Measurements from ENCODE around the gene COL6A1. TPM values are rescaled to one million over a fixed set of nuclear protein-coding genes. Genes with fewer than 3 reads are reported as not detected.

COL6A1 gene
- total and polyA plus RNA-seq, 2 of the 4 experiments (the other 2 are of a cell fraction), result 173 to 1,578 TPM

GRCh38 chr21:45988366-45989347, 7.1 kb downstream of the COL6A1 start:
- peaks cover 22% of the 10 kb centered on the region for H3K4me1 ChIP-seq (ENCODE audit: control insufficient read depth, insufficient read depth, low read length)
- H3K4ac ChIP-seq (ENCODE audit: low read depth, low read length), result no peak overlapping the region
- DNase-seq, result no peak
- no peak overlapping the region for H3K14ac ChIP-seq (replicated peaks; ENCODE audit: low read depth, low read length)
- no peak overlapping the region for H3K23ac ChIP-seq (ENCODE audit: low read depth, low read length)
- ChIA-PET POLR2A (ENCODE audit: unreplicated experiment) (no interaction called here), CTCF (no interaction called here)
- H3K27me3 ChIP-seq (ENCODE audit: control insufficient read depth, insufficient read depth, low read length), result no peaks in the 10 kb centered on the region
- no peak overlapping the region for H3K9ac ChIP-seq (ENCODE audit: low read depth, low read length)
- H2BK20ac ChIP-seq (ENCODE audit: low read depth, low read length), result no peak overlapping the region
- BruUV-seq (replicated peaks), result no TSS peak
- dilution Hi-C loops (cut with HindIII; ENCODE audit: low sequenced_read_pairs, unreplicated experiment) (no loop called here), intact Hi-C loops (cut with micrococcal nuclease) (no loop called here), in situ Hi-C loops (cut with MboI; ENCODE audit: low sequenced_read_pairs) (no loop called here)
- H2BK15ac ChIP-seq (ENCODE audit: low read depth, low read length), result no peak overlapping the region
- peaks cover 88% of the 10 kb centered on the region for H4K20me1 ChIP-seq (ENCODE audit: insufficient read depth, low read length)
- H3K9me1 ChIP-seq (ENCODE audit: insufficient read depth, low read length), result peaks cover 18% of the 10 kb centered on the region; the same call in 1 of the 2 replicates
- H2BK5ac ChIP-seq (ENCODE audit: low read depth, low read length, poor library complexity, severe bottlenecking), result peak overlapping the region; percentile 29
- no peaks in the 10 kb centered on the region for H3K9me3 ChIP-seq (ENCODE audit: control insufficient read depth, insufficient read depth, low read length)
- no peak overlapping the region for H3K18ac ChIP-seq (ENCODE audit: low read depth, low read length)
- H3K27ac ChIP-seq (ENCODE audit: insufficient read depth, low read length), result peak overlapping the region; percentile 5; the same call in 1 of the 2 replicates
- H4K91ac ChIP-seq (ENCODE audit: insufficient read depth, low read depth, low read length), result no peak overlapping the region
- H3K79me1 ChIP-seq (ENCODE audit: low read depth in 1 of 2, low read length in 2 of 2), result peaks cover 14 to 82% of the 10 kb centered on the region in 2 experiments; a peak in 3 of 4 replicates
- no peak overlapping the region for H2AK9ac ChIP-seq (replicated peaks; ENCODE audit: low read depth, low read length, poor library complexity)
- H4K5ac ChIP-seq (ENCODE audit: low read depth, low read length), result no peak overlapping the region
- ATAC-seq (ENCODE audit: low read depth), result no peak
- TF ChIP-seq MXI1 (IDR thresholded peaks at IDR 0.05; ENCODE audit: borderline replicate concordance, low read depth, low read length), result no peak
- no peak for TF ChIP-seq RCOR1 (IDR thresholded peaks at IDR 0.05; ENCODE audit: insufficient replicate concordance, low read length)
- no peak for TF ChIP-seq MAFK (IDR thresholded peaks at IDR 0.05; ENCODE audit: low read depth, low read length)
- TF ChIP-seq MAZ (IDR thresholded peaks at IDR 0.05; ENCODE audit: borderline replicate concordance, low read depth, low read length), result no peak
- no peak overlapping the region for H3K4me2 ChIP-seq (ENCODE audit: low read depth, low read length)
- 92% methylated on average over 12 of the region's 36 CpGs; no CpG with 5 or more reads in 1 of the 2 experiments for WGBS, 2 experiments (ENCODE audit: extremely low coverage in 2 of 2, insufficient read length in 1 of 2)
- no peak overlapping the region for H3K56ac ChIP-seq (ENCODE audit: extremely low read depth, insufficient read depth, low read length)
- 0 out of 2 replicates have a peak overlapping the region, but pooled peaks have one; percentile 33 for H2AK5ac ChIP-seq (ENCODE audit: low read depth, low read length)
- no peak overlapping the region for H2AFZ ChIP-seq (replicated peaks; ENCODE audit: low read length, poor library complexity)
- H2BK120ac ChIP-seq (ENCODE audit: low read depth, low read length), result no peak overlapping the region
- no peak overlapping the region for H3K4me3 ChIP-seq (ENCODE audit: insufficient read depth, low read depth, low read length)
- no peak overlapping the region; a peak in 1 of 4 replicates for H4K8ac ChIP-seq (ENCODE audit: low read depth in 2 of 2, low read length in 2 of 2)
- H3K36me3 ChIP-seq (ENCODE audit: control insufficient read depth, insufficient read depth, low read length), result peaks cover 89% of the 10 kb centered on the region

Data from IMR-90 (cell line).